ENCODE measurements around the gene ESPNL.

ESPNL gene

DNA sequence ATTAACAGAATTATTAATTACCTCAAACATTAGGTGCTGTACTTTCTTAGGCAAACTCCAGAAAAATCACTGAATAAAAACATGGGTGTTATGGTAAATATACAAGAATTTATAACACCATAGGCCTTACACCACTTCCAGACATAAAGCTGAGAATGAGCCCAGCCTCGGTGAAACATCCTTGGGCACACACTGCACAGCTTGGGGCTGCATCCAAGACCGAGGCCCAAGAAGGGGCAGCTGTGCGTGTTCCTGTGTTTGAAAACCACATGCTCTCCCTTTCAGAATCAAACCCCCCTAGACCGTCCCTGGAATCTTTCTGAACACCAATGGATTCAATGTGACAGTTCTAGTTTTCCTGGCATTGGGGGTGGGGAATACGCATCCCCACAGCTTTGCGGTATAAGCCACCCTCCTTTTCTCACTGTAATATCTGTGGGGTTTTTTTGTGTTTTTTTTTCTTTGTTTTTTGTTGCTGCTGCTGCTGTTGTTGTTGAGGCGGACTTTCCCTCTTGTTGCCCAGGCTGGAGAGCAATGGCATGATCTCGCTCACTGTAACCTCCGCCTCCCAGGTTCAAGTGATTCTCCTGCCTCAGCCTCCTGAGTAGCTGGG, 71.5 kb downstream of the ESPNL start:
- no peak for DNase-seq

DNA sequence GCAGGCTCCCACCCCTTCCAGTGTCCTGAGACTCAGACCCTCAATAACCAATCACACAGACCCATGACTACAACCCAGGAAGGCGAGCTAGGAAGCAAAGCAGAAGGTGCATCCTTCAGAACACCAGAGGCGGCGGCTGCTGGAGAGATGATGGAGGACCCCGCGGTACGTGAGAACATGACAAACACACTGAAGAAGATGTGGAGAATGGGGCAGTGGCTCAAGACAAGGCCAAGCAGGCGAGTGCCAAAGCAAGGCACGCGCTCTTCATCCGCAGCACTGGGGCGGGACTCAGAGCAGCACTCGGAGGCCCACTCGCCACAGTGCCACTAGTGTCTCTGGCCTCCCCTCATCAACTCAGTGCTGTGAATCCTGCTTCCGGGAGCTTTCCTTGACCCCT, 72.3 kb downstream of the ESPNL start:
- DNase-seq: no peak

DNA sequence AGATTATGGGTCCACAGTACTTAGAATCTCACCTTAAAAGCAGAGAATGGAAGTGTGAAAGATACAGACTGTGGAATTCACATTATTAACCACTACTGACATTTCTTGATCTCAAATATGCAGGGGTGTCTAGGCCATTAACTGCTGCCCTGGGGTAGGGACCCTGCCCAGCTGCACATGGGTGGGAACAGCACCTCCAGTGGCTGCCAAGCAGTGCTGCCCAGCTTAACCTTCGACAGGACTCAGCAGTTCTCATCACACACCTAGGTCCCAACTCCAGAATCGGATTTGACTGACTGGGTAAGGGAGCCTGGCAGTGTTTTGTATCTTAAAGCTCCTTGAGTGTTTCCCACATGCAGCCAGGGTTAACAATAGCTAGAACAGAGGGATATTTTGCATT, 73.6 kb downstream of the ESPNL start:
- DNase-seq: no peak

DNA sequence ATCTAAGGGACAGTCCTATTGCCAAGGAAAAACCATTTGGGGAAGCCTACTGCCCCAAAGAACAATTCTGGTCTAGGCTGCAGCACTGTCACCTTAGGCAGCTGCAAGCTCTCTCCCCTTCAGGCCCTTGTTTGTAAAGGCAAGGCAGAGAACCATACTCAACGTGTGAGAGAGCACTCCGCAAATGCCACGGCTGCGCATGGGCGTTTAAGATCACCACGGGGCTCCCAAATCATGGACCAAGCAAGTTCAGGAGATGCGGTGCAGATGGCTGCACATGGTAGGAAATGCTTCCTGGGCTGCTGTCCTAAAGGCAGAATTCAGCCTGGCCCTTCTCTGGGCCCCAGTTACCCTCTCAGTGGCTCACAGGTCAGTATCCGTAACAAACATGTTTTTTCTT, 74.2 kb downstream of the ESPNL start:
- no peak for DNase-seq

DNA sequence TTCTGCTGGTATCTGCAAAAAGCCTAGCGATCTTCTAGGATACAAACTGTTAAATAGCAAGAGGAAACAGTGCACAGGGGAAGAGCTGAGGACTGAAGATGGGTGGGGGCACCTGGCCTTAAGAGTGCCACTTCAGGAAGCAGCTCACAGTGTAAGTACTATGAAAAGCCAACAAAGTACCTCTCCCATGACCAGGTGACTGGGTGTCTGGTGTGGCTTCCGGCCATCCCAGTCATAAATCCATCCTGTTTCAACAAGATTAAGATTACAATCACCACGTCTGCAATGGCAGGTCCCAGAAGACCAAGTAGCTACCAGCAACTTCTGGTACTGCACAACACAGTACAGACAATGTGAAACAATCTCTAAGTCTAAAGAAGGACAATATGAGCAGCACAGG, 74.6 kb downstream of the ESPNL start:
- no peak for DNase-seq

DNA sequence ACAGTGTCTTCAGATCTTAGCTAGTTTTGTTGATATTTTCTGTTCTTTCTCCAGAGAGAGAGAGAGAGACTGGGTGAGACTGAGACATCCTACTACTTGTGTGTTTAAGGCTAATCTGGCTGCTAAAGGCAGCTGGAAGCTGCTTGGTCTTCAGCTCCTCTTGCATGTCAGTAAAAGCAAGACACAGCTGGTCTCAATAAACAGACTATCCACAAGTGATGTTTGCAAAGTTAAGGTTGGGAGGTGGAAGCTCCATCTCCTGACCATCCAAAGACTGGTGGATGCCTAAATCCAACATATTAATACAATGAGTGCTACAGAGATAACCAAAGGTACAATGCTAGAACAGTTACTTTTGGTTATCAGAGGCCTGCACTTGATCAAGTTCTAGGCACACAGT, 76.5 kb downstream of the ESPNL start:
- no peak for DNase-seq

DNA sequence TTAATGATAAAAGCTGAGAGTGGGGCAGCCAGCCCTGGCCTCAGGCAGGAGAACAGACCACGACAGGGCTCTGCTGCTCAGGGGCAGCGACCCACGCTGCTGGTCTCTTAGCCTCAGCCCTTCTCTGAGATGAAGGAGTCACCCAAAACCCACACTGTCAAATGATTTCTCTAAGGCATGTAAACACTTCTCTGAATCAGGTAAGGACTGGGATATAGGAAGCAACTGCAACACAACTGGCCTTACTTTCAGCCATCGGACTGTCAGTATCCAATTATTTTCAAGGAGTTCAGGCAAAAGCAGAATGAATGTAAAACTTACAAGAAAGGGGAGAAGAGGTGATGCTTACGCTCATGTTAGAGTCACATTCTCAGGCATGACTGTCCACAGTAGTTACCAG, 80.4 kb downstream of the ESPNL start:
- DNase-seq: no peak

DNA sequence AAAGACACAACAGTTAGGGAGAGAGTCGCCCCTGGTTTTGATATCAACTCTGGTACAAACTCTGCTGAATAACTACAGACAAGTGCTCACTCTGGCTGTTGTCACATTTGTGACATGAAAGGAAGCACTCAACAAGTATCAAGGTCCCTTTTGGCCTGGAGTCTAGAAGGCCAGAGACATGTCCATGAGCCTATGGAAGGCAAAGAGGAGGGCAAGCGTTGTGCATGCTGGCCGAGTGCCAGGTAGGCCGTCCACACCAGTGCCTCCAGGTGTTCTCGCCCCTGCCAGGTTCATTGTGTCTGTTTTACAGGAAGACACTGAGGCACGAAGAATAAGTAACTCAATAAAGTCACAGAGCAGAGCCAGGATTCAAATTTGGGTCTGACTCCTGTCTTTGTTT, 82.2 kb downstream of the ESPNL start:
- no peak for DNase-seq
